Stimulated activated CD8-positive, alpha-beta memory T cell treated with anti-CD3 and anti-CD28 coated beads, Interleukin-12 subunit alpha, Interleukin-12 subunit beta, amount 100 ng/mL, for 1 hour (primary cell): ENCODE measurements around the gene GPN1.
"Not testable (repeated sequence)": the region's sequence is repeated elsewhere in the genome, so short reads cannot be mapped to it uniquely, and the experiment has no call there.

Experiments used
- DNase-seq: peaks from one replicate; pipeline ENCODE4 v3.0.0-alpha.2; 2020; ENCODE audit warnings: low read depth

GPN1 gene

GRCh38 chr2:27627963-27628766, 685 bp upstream of the GPN1 start:
- no peak for DNase-seq

DNA sequence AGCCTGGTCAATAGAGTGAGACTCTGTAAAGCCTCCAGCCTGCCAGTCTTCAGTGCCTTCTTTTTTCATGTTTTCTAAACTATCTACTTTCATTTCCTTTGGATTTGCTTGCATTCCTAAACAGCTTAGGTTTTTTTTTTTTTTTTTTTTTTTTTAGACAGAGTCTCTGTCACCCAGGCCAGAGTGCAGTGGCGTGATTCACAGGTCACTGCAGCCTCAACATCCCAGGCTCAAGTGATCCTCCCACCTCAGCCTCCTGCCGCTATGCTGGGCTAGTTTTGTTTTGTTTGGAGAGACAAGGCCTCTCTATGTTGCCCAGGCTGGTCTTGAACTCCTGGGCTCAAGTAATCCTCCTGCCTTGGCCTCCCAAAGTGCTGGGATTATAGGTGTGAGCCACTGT, 1.4 kb downstream of the GPN1 start:
- DNase-seq, result not testable (repeated sequence)

GRCh38 chr2:27634291-27634690, 5.4 kb downstream of the GPN1 start:
- DNase-seq, result no peak

GRCh38 chr2:27636766-27637165, 7.9 kb downstream of the GPN1 start:
- DNase-seq, result no peak

DNA sequence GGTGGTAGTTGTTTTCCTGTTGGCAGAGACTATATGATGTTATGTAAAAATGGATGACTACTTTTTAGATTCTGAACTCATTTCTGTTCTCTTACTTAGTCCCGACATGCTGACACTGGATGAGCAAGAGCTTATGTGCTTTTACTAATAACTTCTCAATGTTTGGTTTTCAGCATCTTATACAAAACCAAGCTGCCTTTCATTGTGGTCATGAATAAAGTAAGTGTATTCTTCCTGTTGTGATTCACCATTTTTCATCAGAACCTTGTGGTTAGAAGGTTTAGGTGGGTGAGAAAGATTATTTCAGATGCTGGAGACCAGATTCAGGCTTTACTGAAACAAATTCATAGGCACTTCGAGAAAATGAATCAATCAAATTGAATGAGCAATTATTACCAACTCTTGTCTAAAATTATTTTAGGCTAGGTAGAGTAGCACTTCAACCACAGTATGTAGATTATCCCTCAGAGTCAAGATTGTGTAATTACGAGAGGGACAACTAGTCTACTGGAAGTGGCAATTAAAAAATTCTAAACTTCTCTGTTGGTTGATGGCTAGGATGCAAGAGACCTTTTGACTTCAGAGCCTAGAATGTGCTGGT, 9.3 kb downstream of the GPN1 start:
- no peak for DNase-seq

- no peak for DNase-seq
These were observed 9.9 kb downstream of the GPN1 start for GRCh38 chr2:27638709-27639108.

DNA sequence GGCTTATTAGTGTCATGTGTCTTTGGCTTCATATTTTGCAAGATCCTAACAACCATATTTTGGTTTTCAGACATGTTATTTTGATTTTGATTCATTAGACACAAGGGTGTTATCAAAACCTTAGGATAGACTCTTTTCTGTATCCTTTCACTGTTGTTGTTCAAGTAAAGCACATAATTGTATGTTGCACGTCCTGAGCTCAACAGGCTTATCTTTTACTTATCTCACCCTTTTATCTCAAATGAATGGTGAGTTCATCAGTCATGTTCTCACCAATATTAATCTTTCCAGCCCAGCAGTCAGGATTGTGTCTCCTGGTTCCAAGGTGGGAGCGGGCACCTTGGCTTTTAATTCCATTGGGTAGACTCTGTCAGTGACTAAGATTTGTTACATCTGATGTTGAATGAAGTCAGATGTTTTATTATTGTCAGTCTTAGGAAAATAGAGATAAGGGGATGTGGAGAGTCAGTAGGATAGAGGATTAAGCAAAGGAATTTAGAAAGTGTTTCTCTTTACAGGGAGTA, 11.9 kb downstream of the GPN1 start:
- no peak for DNase-seq

GRCh38 chr2:27645197-27645596, 16.3 kb downstream of the GPN1 start:
- no peak for DNase-seq

DNA sequence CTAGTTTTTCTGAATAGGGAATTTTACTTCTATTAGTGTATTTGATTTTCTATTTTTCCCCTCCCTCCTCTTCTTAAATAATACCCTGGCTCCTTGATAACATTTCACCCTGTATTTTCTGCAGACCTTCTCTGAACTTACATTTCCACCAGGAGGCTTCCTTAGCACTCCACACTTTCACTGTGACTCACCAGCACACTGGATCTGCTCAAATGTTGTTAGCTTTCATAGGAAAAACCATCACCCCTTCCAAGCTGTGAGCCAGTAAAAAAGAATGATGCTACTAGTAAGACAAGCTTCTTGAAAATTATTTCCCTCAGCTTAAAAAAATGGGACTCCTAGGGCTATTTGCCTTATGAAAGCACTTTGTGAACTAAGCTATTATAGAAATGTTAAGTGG, 18.4 kb downstream of the GPN1 start:
- DNase-seq, result no peak

DNA sequence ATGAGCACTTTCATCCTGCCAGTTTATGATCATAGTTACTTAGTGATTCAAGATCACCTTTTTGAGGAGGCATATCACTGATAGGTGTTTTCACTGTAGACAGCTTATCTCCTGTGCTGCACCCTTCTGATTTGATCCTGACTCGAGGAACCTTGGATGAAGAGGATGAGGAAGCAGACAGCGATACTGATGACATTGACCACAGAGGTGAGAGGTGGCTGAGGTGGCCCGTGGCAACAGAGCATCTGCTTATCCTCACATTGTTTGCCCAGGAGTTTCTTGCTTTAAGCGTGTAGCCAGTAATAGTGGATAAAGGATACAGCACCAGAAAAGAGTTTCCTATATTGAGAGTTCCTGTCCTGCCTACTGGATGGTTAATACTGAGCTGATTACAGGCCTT, 18.9 kb downstream of the GPN1 start:
- DNase-seq, result no peak

DNA sequence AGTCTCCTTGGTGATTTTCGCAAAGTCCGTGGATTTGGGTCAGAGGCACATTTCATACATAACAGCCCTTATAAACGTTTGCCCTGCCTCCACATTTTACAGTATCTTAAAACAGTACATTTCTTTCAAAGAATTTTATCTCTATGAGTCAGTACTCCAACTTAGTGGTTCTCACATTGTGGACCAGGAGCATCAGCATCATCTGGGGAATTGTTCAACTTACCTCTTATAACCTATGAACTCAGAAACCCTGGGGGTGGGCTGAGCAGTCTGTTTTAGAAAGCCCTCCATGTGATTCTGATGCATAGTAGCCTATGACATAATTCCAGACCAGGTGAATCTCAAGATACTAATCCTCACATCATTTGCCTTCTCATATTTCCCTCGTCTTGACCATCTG, 22.2 kb downstream of the GPN1 start:
- DNase-seq, result no peak

- DNase-seq, result no peak
These were observed 23.5 kb downstream of the GPN1 start for GRCh38 chr2:27652341-27652740.

DNA sequence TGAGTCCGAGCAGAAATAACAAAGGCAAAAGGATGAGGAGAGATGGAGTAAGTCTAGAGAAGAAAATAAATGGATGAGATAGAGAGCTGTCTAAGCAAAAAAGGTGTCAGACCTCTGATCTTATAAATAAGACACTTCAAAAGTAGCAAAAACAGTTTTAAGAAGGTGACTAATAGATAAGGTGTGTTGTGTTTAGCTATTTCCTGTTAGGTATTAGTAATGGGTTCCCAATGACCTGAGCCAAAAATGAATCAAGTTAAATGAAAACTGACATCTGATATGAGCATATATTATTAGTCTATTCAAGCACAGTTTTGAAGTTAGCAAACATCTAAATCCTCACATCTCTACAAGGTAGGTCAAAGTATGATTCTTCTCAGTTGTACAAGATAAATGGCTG, 23.9 kb downstream of the GPN1 start:
- DNase-seq, result no peak

GRCh38 chr2:27653397-27653796, 24.5 kb downstream of the GPN1 start:
- no peak for DNase-seq

GRCh38 chr2:27655155-27655951, 26.5 kb downstream of the GPN1 start:
- no peak for DNase-seq

GRCh38 chr2:27661371-27661770, 32.5 kb downstream of the GPN1 start:
- no peak for DNase-seq

- DNase-seq, result peak; percentile 62
These were observed 34.7 kb downstream of the GPN1 start, which contains the start of the genes SLC4A1AP and SUPT7L for GRCh38 chr2:27663285-27664153. Gene SLC4A1AP, plus strand, starts transcription at chr2:27663889. Its CDS starts 26 bp downstream, at chr2:27663915. Gene SUPT7L, minus strand, starts transcription at chr2:27663614. Its CDS starts 1,422 bp downstream, at chr2:27662192.

DNA sequence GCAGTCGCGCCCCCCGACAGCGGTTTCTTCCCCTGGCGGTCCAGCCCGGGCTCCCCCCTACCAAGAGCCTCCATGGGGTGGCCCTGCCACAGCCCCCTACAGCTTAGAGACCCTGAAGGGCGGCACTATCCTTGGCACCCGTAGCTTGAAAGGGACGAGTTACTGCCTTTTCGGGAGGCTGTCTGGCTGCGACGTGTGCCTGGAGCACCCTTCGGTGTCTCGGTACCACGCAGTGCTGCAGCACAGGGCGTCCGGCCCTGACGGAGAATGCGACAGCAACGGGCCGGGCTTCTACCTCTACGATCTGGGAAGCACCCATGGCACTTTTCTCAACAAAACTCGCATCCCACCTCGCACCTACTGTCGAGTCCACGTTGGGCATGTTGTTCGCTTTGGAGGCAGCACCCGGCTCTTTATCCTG, 35.3 kb downstream of the GPN1 start:
- no peak for DNase-seq

DNA sequence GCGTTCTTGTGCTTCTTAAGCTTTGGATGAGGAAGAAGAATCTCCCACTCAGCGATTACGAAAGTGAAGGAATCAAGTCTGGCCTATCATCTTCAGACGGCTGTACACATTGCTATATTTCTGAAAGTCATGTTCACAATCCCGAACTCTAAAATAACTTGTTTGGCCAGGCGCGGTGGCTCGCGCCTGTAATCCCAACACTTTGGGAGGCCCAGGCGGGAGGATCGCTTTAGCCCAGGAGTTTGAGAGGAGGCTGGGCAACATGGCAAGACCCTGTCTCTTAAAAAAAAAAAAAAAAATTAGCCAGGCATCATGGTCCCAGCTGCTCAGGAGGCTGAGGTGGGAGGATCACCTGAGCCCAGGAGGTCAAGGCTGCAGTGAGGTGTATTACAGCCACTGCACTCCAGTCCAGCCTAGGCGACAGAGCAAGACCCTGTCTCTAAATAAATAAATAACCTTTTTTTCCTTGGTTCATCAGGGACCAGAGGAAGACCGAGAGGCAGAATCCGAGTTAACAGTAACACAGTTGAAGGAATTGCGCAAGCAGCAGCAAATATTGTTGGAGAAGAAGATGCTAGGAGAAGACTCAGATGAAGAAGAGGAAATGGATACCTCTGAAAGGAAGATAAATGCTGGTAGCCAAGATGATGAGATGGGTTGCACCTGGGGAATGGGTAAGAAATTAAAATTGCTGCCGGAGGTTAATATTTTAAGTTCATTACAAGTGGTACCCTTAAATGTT, 35.9 kb downstream of the GPN1 start:
- DNase-seq, result no peak

- DNase-seq, result no peak
These were observed 38.6 kb downstream of the GPN1 start for GRCh38 chr2:27667446-27667845.

GRCh38 chr2:27671235-27671634, 42.4 kb downstream of the GPN1 start:
- no peak for DNase-seq
